Endothelial cell (in vitro differentiated cells): Measurements from ENCODE around the gene CTXN1. TPM values are rescaled to one million over a fixed set of nuclear protein-coding genes. Genes with fewer than 3 reads are reported as not detected.

Experiments used
- DNase-seq: peaks from one replicate; pipeline ENCODE4 v3.0.0; 2021; ENCODE audit warnings: low spot score
- H3K27ac Mint-ChIP-seq: one replicate; pipeline ENCODE4 v1.8.0; 2021; ENCODE audit warnings: mixed read lengths, inconsistent platforms; ENCODE audit not compliant: unreplicated experiment
- H3K27me3 Mint-ChIP-seq: one replicate; pipeline ENCODE4 v1.8.0; 2021; ENCODE audit warnings: mild to moderate bottlenecking, moderate library complexity, mixed read lengths, inconsistent platforms; ENCODE audit not compliant: unreplicated experiment
- H3K36me3 Mint-ChIP-seq: one replicate; pipeline ENCODE4 v1.8.0; 2021; ENCODE audit warnings: mild to moderate bottlenecking, low read depth, mixed read lengths, inconsistent platforms; ENCODE audit not compliant: unreplicated experiment
- H3K4me1 Mint-ChIP-seq: one replicate; pipeline ENCODE4 v1.8.0; 2021; ENCODE audit warnings: mild to moderate bottlenecking, mixed read lengths, inconsistent platforms; ENCODE audit not compliant: unreplicated experiment
- H3K4me3 Mint-ChIP-seq: one replicate; pipeline ENCODE4 v1.8.0; 2021; ENCODE audit warnings: mild to moderate bottlenecking, mixed read lengths, inconsistent platforms; ENCODE audit not compliant: unreplicated experiment
- H3K9me3 Mint-ChIP-seq: one replicate; pipeline ENCODE4 v1.8.0; 2021; ENCODE audit warnings: mixed read lengths, inconsistent platforms; ENCODE audit not compliant: unreplicated experiment
- CTCF ChIP-seq: fragments of 200-600 bp; sonication (generic); IDR thresholded peaks from one replicate; pipeline ENCODE4 v1.5.0; 2021; ENCODE audit warnings: antibody characterized with exemption; ENCODE audit not compliant: unreplicated experiment
- total RNA-seq: library from RNA; stranded (reverse); fragmentation: NEBNext Ultra II Directional; extraction: Animal tissue kit (Norgen Biotek cat#: 25700); gene quantifications from one replicate; pipeline ENCODE4 v1.2.1, GENCODE V29; 2021; ENCODE audit not compliant: unreplicated experiment

CTXN1 gene
- total RNA-seq, 1 donor from 2014 or later = 18.3 TPM

- no peak for DNase-seq
- Mint-ChIP-seq H3K4me1 (peaks cover 10% of the 10 kb centered on the region), H3K36me3 (peaks cover 8% of the 10 kb centered on the region), H3K27ac (no peak overlapping the region), H3K4me3 (no peak overlapping the region), H3K9me3 (no peaks in the 10 kb centered on the region), H3K27me3 (peaks cover 19% of the 10 kb centered on the region)
- TF ChIP-seq CTCF = no peak
Measured at GRCh38 chr19:7922836-7923195, 3.1 kb downstream of the CTXN1 start.

GRCh38 chr19:7921967-7922835 is 3.7 kb downstream of the CTXN1 start:
- H3K4me3 Mint-ChIP-seq = no peak overlapping the region
- no peak for DNase-seq

GRCh38 chr19:7921302-7921966 is 4.5 kb downstream of the CTXN1 start:
- TF ChIP-seq CTCF = no peak
- Mint-ChIP-seq H3K36me3 (peaks cover 8% of the 10 kb centered on the region), H3K4me3 (no peak overlapping the region), H3K27ac (no peak overlapping the region), H3K27me3 (peaks cover 17% of the 10 kb centered on the region), H3K4me1 (peaks cover 11% of the 10 kb centered on the region), H3K9me3 (no peaks in the 10 kb centered on the region)
- no peak for DNase-seq

More at GRCh38 chr19:7921967-7922835, 3.7 kb downstream of the CTXN1 start:
- H3K27ac Mint-ChIP-seq = no peak overlapping the region
- peaks cover 8% of the 10 kb centered on the region for H3K36me3 Mint-ChIP-seq
- peaks cover 10% of the 10 kb centered on the region for H3K4me1 Mint-ChIP-seq
- peaks cover 17% of the 10 kb centered on the region for H3K27me3 Mint-ChIP-seq
- TF ChIP-seq CTCF = no peak
- no peaks in the 10 kb centered on the region for H3K9me3 Mint-ChIP-seq

- no peaks in the 10 kb centered on the region for H3K9me3 Mint-ChIP-seq
- H3K36me3 Mint-ChIP-seq = peaks cover 8% of the 10 kb centered on the region
- peak overlapping the region; percentile 88 for H3K4me3 Mint-ChIP-seq
- peak; percentile 99 for DNase-seq
- H3K4me1 Mint-ChIP-seq = peaks cover 8% of the 10 kb centered on the region
- H3K27me3 Mint-ChIP-seq = peaks cover 15% of the 10 kb centered on the region
- TF ChIP-seq CTCF = no peak
- peak overlapping the region; percentile 64 for H3K27ac Mint-ChIP-seq
Measured at GRCh38 chr19:7920519-7921301, 5.2 kb downstream of the CTXN1 start.
